Jurkat, Clone E6-1 (cell line): Measurements from ENCODE around the gene WDR64.
"Not testable (repeated sequence)": the region's sequence is repeated elsewhere in the genome, so short reads cannot be mapped to it uniquely, and the experiment has no call there.

Source experiments
- DNase-seq: peaks from one replicate; pipeline ENCODE4 v3.0.0-alpha.2; 2011; ENCODE audit warnings: low read depth, low spot score
- H3K4me3 ChIP-seq: 2 replicates; pipeline ENCODE4 v1.5.1; 2011; ENCODE audit warnings: mild to moderate bottlenecking, low read length, control low read depth, moderate library complexity

WDR64 gene

DNA sequence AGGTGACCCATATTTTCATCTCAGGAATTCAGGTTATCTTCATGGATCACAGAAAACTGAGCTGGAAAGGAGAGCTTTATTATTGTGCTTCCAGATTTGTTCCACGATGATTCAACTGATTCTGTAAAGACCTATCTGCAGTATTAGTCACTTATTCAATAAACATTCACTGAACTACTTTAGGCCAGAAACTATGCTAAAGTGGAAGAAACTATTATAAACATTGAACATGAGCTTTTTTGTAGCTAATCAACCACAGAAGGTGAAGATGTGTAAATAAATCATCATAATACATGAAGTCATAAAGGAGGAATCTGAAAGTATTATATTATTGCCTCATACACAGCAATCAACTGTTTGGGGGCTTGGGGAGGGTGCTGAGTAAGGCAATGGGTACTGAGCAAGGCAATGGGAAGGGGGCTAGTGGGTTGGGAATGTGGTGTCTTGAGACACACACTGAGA lies 165.3 kb downstream of the WDR64 start:
- H3K4me3 ChIP-seq = no peak overlapping the region
- no peak for DNase-seq

DNA sequence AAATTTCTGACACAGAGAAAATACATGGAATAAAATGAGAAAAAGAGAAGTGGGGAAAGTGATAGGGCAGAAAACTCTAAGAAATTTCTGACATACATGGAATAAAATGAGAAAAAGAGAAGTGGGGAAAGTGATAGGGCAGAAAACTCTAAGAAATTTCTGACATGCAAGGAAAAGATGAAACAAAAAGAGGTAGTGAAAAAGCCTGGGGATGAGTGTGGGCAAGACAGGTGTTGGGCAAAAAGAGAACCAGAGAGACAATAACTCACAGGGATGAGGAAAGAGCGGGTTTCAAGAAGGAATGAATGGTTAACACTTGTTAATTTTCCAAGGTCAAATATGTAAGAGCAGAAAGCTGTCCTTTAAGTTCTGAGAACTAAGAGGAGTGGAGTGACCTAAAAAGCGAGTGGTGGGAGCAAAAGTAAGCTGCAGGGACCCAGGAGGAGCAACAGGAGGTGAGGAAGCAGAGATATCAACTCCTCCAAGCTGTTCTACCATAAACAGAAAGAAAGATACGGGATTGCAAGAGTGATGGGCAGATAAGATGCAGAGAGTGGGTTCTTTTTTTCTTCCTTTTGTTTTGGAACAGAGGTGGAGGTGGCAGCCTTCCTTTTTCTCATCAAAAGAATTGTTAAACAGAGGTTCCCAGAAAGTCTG lies 166.0 kb downstream of the WDR64 start:
- H3K4me3 ChIP-seq = no peak overlapping the region
- no peak for DNase-seq

GRCh38 chr1:241819340-241819866 lies 167.3 kb downstream of the WDR64 start:
- DNase-seq = no peak
- H3K4me3 ChIP-seq = no peak overlapping the region

DNA sequence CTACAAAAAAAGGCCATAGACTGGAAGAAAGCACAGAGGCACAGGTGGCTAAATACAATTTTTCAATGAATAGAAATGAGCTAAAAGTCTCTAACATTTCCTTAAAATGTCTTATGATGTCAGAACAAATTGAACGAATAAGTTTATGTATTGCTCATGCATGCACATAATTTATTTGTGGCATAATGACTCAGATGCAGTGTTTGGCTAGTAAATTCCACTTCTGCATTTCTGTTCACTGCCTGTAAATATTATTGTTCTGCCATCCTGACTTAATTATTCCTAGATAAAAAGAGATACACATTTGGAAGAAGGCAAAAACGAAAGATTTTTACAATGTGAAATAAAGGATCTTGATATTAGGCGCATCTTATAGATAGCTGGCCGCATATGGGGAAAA lies 169.3 kb downstream of the WDR64 start:
- no peak for DNase-seq
- no peak overlapping the region for H3K4me3 ChIP-seq

DNA sequence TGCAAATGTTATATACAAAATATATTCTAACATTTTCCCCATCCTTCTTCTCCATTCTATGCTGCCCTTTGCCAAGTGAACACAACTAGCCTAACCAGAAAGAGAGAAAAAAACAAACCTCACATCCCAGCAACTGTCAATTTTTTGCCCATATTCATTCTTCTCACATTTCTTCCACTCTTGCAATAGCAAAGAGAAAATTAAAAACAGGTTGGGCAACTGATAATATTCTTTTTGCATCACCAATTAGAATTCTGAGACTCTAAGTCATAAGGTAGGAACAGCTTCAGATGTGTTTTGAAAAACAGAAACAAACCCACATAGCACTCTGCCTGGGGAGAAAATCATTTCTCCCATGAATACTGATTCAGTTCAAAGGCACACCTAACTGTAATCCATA lies 170.8 kb downstream of the WDR64 start:
- H3K4me3 ChIP-seq = no peak overlapping the region
- DNase-seq = no peak

DNA sequence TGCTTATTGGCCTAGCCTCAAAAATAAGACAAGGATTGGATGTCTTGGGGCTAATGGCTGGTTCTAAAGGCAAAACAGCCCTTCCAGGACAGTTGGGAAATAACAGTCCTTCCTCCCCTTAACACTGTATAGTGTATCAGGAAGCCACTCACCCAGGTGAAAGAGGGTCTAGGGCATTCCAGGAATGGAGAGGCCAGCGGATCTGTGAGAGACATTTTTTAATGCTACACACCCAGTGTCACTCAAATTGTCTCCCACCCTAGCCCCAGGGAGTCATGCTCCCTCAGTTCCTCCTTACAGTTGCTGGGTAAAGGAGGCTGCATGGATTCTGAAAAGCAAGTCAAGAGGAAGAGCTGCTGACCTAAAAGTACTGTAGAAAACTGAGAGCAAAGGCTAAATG lies 171.8 kb downstream of the WDR64 start:
- DNase-seq = no peak
- no peak overlapping the region for H3K4me3 ChIP-seq

- no peak for DNase-seq
- no peak overlapping the region for H3K4me3 ChIP-seq
These were observed 173.5 kb downstream of the WDR64 start for GRCh38 chr1:241825581-241825980.

DNA sequence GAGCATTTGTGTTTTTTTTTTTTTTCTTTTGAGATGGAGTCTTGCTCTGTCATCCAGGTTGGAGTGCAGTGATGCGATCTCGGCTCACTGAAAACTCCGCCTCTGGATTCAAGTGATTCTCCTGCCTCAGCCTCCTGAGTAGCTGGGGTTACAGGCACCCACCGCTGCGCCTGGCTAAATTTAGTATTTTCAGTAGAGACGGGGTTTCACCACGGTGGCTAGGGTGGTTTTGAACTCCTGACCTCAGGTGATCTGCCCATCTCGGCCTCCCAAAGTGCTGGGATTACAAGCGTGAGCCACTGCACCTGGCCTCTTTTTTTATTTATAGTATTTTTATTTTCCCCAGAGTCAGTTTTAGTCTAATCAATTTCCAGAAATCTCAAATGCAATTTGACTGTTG lies 174.5 kb downstream of the WDR64 start:
- not testable (repeated sequence) for DNase-seq, H3K4me3 ChIP-seq

DNA sequence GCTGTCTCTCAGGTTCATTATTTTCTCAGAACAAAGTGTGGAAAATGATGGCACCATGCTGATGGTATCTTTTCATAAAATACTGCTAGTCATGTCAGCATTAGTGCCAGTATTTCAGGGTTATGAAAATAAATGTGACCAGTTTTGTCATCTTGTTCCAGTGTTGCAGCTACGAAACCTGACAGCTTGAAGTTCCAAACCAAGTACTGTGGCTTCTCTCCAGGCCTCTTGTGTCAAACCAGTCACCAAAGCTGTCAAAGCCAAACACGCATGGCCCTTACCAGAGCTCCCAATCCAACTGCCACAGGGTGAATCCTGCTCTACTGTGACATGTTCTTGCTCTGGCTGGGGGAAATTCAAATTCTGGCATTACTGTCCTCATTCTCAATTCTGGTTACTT lies 175.2 kb downstream of the WDR64 start:
- H3K4me3 ChIP-seq = no peak overlapping the region
- DNase-seq = no peak

GRCh38 chr1:241828463-241829021 lies 176.5 kb downstream of the WDR64 start:
- DNase-seq = no peak
- H3K4me3 ChIP-seq = no peak overlapping the region

DNA sequence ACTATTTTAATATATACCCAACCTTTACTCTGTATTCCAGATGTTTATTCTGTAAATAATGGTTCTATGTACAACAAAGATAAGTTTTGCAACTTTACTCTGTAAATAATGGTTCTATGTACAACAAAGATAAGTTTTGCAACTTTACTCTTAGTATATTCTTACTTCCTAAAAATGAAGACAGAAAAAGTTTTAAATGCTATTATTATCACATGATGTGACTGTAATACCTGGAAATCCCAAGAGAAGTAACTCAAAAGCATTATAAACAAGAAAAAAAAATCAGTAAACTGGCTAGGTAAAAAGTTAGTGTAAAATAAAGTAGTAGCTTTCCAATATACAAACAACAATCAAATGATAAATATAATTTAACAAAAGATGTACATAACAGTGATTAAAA lies 177.4 kb downstream of the WDR64 start:
- H3K4me3 ChIP-seq = no peak overlapping the region
- DNase-seq = no peak

GRCh38 chr1:241834733-241835377 lies 182.8 kb downstream of the WDR64 start:
- DNase-seq = no peak
- no peak overlapping the region for H3K4me3 ChIP-seq

- no peak overlapping the region for H3K4me3 ChIP-seq
- no peak for DNase-seq
These were observed 184.9 kb downstream of the WDR64 start for GRCh38 chr1:241836941-241837340.

DNA sequence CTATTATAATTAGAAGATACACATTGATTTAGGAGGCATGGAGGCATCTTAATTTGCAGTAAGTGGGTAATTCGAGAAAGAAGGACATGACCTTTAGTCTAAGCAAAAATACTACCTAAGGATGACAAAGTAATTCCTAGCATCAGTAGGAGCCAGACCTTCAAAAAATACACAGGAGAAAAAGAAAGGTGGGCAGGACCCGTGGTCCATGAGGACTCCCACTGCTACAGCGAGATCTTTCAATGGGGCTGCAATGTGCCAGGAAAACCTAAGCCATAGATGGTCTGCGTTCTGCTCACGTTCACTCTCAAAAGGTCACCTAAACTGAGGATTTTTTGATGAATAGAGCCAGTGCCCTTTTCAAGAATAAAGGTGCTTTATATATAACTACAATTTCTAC lies 185.3 kb downstream of the WDR64 start:
- DNase-seq = no peak
- no peak overlapping the region for H3K4me3 ChIP-seq

GRCh38 chr1:241837901-241838300 lies 185.8 kb downstream of the WDR64 start:
- DNase-seq = no peak
- no peak overlapping the region for H3K4me3 ChIP-seq

GRCh38 chr1:241838897-241839296 lies 186.8 kb downstream of the WDR64 start:
- H3K4me3 ChIP-seq = no peak overlapping the region
- no peak for DNase-seq

DNA sequence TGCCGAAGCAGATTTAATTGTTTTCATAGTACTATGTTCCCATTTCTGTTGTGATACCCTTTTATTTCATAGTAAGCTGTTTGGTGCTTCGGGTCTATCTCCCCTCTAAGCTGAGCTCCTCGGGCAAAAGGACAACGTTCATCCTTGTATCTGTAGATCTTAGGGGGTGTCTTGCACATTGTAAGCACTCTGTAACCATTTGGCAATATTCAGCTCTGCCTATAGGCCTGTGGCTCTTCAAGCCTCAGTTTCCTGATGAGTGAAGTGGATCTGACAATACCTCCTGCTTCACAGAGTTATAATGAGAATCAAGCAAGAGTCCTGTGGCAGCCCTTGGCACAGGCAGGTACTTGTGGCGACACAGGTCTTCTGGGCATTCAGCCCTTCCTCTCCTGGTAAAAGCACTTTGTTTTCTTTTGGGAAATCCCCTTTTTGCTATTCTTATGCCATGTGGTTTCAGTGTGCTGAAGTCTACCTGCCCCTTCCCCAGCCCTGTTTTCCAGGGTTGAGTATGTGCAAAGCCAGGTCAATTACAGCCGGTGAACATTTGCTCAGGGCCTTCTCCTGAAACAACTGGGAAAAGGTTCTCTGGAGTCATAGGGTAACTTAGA lies 187.4 kb downstream of the WDR64 start:
- DNase-seq = no peak
- no peak overlapping the region for H3K4me3 ChIP-seq

- no peak overlapping the region for H3K4me3 ChIP-seq
- DNase-seq = no peak
These were observed 188.1 kb downstream of the WDR64 start for GRCh38 chr1:241840164-241840563.

DNA sequence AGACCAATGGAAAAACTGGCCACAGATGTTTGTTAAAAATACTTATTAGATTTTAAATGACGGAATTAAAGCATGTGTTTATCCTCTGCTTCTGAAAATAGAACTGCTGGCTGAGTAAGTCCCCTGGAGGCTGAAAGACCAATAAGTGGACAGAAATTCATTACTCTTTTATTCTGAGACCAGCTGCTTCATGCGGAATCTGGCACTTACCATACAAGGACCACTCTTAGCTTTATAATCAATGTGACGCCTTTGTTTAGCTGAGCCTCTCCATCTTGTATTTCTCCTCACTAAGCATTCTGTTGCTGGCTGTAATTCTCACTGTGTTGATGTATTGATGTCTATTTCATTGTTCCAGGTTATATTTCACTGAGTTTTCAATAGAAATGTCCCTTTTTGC lies 189.6 kb downstream of the WDR64 start:
- H3K4me3 ChIP-seq = no peak overlapping the region
- DNase-seq = no peak

GRCh38 chr1:241842565-241842964 lies 190.5 kb downstream of the WDR64 start:
- DNase-seq = no peak
- H3K4me3 ChIP-seq = no peak overlapping the region
